C4-2B (cell line): ENCODE results near the gene GRID1.

Source experiments
- ZFX ChIP-seq: fragments of 450-650 bp; IDR thresholded peaks from 2 replicates; pipeline ENCODE4 v1.6.1; 2017
- TF ChIP-seq, protein P1 (sequence below): fragments of 450-650 bp; conservative IDR thresholded peaks from 2 replicates; pipeline ENCODE4 v1.5.1; 2017; ENCODE audit warnings: mild to moderate bottlenecking

DNA sequence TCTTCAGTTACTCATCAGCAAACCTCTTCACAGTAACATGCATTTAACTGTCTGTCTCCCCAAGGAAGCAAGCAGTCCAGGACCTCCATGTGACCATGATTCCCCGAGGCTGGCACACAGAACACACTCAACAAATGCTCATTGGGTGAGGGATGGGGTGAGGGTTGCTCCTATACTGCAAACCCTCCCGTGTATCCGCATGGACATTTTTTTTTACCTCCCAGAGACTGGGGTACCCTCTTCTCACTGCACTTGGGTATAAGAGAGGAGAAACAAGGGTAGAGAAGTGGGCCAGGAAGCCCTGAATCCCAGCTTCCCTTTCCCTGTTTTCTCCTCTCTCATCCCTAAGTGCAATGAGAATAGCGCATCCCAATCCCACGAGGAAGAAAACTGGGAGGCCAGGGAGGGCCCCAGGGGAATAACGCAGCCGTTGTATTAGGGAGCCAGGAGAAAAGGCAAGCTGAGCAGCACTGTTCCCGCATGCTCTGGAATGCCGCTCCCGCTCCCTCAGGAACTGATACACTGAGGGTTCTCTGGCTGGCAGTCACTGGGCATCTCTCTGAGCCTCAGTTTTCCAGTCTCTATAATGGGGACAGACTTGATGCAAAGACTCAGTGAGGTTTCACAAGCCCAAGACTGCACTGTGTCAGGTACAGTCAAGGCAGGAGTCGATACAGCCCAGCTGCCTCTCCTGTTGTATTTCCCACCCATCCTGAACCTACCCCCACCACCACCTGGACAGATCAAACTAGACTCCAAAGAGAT, 134.6 kb downstream of the GRID1 start:
- TF ChIP-seq, protein P1, sequence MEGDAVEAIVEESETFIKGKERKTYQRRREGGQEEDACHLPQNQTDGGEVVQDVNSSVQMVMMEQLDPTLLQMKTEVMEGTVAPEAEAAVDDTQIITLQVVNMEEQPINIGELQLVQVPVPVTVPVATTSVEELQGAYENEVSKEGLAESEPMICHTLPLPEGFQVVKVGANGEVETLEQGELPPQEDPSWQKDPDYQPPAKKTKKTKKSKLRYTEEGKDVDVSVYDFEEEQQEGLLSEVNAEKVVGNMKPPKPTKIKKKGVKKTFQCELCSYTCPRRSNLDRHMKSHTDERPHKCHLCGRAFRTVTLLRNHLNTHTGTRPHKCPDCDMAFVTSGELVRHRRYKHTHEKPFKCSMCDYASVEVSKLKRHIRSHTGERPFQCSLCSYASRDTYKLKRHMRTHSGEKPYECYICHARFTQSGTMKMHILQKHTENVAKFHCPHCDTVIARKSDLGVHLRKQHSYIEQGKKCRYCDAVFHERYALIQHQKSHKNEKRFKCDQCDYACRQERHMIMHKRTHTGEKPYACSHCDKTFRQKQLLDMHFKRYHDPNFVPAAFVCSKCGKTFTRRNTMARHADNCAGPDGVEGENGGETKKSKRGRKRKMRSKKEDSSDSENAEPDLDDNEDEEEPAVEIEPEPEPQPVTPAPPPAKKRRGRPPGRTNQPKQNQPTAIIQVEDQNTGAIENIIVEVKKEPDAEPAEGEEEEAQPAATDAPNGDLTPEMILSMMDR: no peak
- no peak for TF ChIP-seq ZFX
